ENCODE measurements around the gene PLCB3. TPM values are rescaled to one million over a fixed set of nuclear protein-coding genes. Genes with fewer than 3 reads are reported as not detected.
A peak's percentile ranks its signal among the peaks of the same experiment; 100 is the strongest.

PLCB3 gene
- total and polyA plus RNA-seq, 2 of the 13 experiments (the other 11 are each of a cell fraction or from before 2014, with no cell fraction given) = 7.5 to 13.8 TPM

GRCh38 chr11:64209563-64209843 is 41.8 kb upstream of the PLCB3 start:
- ChIA-PET POLR2A (interaction anchor here (1.2 kb wide), 1 partner anchor 32 kb away, joined by 3 read pairs; the partner anchor contains the start of gene FKBP2), CTCF (ENCODE audit: low intra/inter-chr PET ratio, low total read pairs) (no interaction called here)
- DNase-seq (ENCODE audit: low spot score) (no peak), ATAC-seq (peak; percentile 2; the same call in 1 of the 3 replicates), FAIRE-seq (no peak)
- H4K20me1 ChIP-seq (ENCODE audit: insufficient read depth, low read length) = 0 out of 2 replicates have a peak, but pooled peaks cover 2% of the 10 kb centered on the region
- H3K27ac ChIP-seq (ENCODE audit: extremely low read length, insufficient read depth, low read length) = no peak overlapping the region
- H3K4me2 ChIP-seq (ENCODE audit: low read depth, low read length) = no peak overlapping the region
- no TSS peak for BruUV-seq (replicated peaks)
- WGBS (ENCODE audit: low lambda C conversion rate) = 85% methylated on average over 7 of the region's 8 CpGs
- no peak overlapping the region for H3K4me3 ChIP-seq (replicated peaks in 1 of 3; ENCODE audit: insufficient read depth in 1 of 3, low read depth in 2 of 3, low read length in 3 of 3)
- peaks cover 17% of the 10 kb centered on the region for H3K4me1 ChIP-seq (ENCODE audit: insufficient read depth, low read length)
- TF ChIP-seq ZKSCAN1 (IDR thresholded peaks at IDR 0.05; ENCODE audit: low read length) (no peak), CEBPB (IDR thresholded peaks at IDR 0.05; ENCODE audit: borderline replicate concordance, low read depth, low read length) (no peak), HDAC6 (IDR thresholded peaks at IDR 0.05; ENCODE audit: low read depth, low read length) (no peak), SMAD3 (CRISPR knock-in tag; IDR thresholded peaks at IDR 0.05) (no peak)
- TF ChIP-seq, protein P1, sequence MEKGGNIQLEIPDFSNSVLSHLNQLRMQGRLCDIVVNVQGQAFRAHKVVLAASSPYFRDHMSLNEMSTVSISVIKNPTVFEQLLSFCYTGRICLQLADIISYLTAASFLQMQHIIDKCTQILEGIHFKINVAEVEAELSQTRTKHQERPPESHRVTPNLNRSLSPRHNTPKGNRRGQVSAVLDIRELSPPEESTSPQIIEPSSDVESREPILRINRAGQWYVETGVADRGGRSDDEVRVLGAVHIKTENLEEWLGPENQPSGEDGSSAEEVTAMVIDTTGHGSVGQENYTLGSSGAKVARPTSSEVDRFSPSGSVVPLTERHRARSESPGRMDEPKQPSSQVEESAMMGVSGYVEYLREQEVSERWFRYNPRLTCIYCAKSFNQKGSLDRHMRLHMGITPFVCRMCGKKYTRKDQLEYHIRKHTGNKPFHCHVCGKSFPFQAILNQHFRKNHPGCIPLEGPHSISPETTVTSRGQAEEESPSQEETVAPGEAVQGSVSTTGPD (CRISPR knock-in tag; IDR thresholded peaks at IDR 0.05) = no peak
- H3K27me3 ChIP-seq (ENCODE audit: control insufficient read depth in 1 of 2, insufficient read depth in 2 of 2, low read length in 2 of 2) = peaks cover 0 to 1% of the 10 kb centered on the region in 2 experiments; a peak in 1 of 5 replicates
- no peaks in the 10 kb centered on the region for H3K79me2 ChIP-seq (ENCODE audit: insufficient read depth, low read length)
- in situ Hi-C loops (cut with HindIII; ENCODE audit: extremely low pct_ligation_motif_present, low pct_unique_long_range_greater_than_20kb) (no loop called here), intact Hi-C loops (cut with micrococcal nuclease; ENCODE audit: unreplicated experiment) (no loop called here)
- no peak overlapping the region for H2AFZ ChIP-seq (ENCODE audit: low read length)
- H3K36me3 ChIP-seq (replicated peaks in 1 of 2; ENCODE audit: control insufficient read depth in 1 of 2, insufficient read depth in 2 of 2, low read length in 2 of 2) = peaks cover 0 to 4% of the 10 kb centered on the region in 2 experiments; a peak in 2 of 5 replicates
- H3K9me3 ChIP-seq (ENCODE audit: low read length) = no peaks in the 10 kb centered on the region
- no peak overlapping the region for H3K9ac ChIP-seq (ENCODE audit: insufficient read depth, low read depth, low read length)

DNA sequence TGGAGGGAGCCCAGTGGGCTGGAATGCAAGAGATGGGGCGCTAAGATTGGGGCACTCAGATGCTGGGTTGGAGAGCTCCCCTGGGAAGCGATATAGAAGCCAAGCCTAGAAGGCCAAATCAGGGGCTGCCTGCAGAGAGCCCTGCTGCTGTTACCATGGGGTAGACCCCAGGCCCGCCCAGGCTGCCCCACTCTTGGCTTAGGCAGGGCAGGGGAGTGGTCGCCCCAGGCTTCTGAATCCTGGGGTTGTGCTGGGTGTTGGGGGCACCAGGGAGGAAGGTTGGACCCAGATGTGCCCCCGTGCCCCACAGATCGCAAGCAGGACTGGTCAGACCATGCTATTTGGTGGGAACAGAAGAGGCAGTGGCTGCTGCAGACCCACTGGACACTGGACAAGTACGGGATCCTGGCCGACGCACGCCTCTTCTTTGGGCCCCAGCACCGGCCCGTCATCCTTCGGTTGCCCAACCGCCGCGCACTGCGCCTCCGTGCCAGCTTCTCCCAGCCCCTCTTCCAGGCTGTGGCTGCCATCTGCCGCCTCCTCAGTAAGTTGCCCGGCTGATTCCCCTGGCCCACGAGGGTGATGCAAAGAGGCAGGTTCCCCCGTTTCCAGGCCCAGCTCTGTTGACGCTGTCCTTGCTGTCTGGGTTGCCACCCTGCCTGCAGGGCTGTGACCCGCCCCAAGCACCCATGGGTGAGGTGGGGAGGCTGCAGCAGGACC is 40.9 kb upstream of the PLCB3 start:
- intact Hi-C loops (cut with micrococcal nuclease; ENCODE audit: unreplicated experiment) (no loop called here), in situ Hi-C loops (cut with HindIII; ENCODE audit: extremely low pct_ligation_motif_present, low pct_unique_long_range_greater_than_20kb) (no loop called here)
- no peak for DNase-seq (ENCODE audit: low spot score)
- no peak overlapping the region for H3K4me3 ChIP-seq (replicated peaks in 1 of 3; ENCODE audit: insufficient read depth in 1 of 3, low read depth in 2 of 3, low read length in 3 of 3)
- ChIA-PET CTCF (ENCODE audit: low intra/inter-chr PET ratio, low total read pairs) (no interaction called here), POLR2A (interaction anchor here (1.0 to 1.6 kb wide), 2 partner anchors 16 to 94 kb away, joined by 3 read pairs; partner anchors contain the start of genes NUDT22 and TRPT1)
- BruUV-seq (replicated peaks) = no TSS peak
- no peak overlapping the region for H3K27ac ChIP-seq (ENCODE audit: extremely low read length, insufficient read depth, low read length)
- peaks cover 0 to 1% of the 10 kb centered on the region in 2 experiments; a peak in 1 of 5 replicates for H3K27me3 ChIP-seq (ENCODE audit: control insufficient read depth in 1 of 2, insufficient read depth in 2 of 2, low read length in 2 of 2)
- TF ChIP-seq, protein P2, sequence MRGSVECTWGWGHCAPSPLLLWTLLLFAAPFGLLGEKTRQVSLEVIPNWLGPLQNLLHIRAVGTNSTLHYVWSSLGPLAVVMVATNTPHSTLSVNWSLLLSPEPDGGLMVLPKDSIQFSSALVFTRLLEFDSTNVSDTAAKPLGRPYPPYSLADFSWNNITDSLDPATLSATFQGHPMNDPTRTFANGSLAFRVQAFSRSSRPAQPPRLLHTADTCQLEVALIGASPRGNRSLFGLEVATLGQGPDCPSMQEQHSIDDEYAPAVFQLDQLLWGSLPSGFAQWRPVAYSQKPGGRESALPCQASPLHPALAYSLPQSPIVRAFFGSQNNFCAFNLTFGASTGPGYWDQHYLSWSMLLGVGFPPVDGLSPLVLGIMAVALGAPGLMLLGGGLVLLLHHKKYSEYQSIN (CRISPR knock-in tag; IDR thresholded peaks at IDR 0.05; ENCODE audit: borderline replicate concordance) = no peak
- TF ChIP-seq ZSCAN20 (CRISPR knock-in tag; IDR thresholded peaks at IDR 0.05; ENCODE audit: borderline replicate concordance) = no peak
- no peak for TF ChIP-seq ZNF768 (CRISPR knock-in tag; IDR thresholded peaks at IDR 0.05)
- no peak for TF ChIP-seq ZSCAN9 (CRISPR knock-in tag; IDR thresholded peaks at IDR 0.05; ENCODE audit: borderline replicate concordance)
- no peak for TF ChIP-seq MAZ (IDR thresholded peaks at IDR 0.05; ENCODE audit: borderline replicate concordance, low read depth, low read length)
- no peak for TF ChIP-seq MAZ (CRISPR knock-in tag; IDR thresholded peaks at IDR 0.05; ENCODE audit: low read depth)
- H3K9ac ChIP-seq (ENCODE audit: insufficient read depth, low read depth, low read length) = no peak overlapping the region
- H3K4me1 ChIP-seq (ENCODE audit: insufficient read depth, low read length) = peaks cover 22% of the 10 kb centered on the region
- H3K4me2 ChIP-seq (ENCODE audit: low read depth, low read length) = no peak overlapping the region
- H3K9me3 ChIP-seq (ENCODE audit: low read length) = no peaks in the 10 kb centered on the region
- H3K79me2 ChIP-seq (ENCODE audit: insufficient read depth, low read length) = no peaks in the 10 kb centered on the region
- FAIRE-seq = no peak
- WGBS (ENCODE audit: low lambda C conversion rate) = 84% methylated on average over 19 of the region's 24 CpGs
- ATAC-seq = no peak; the same call in 2 of the 3 replicates
- no peak overlapping the region for H2AFZ ChIP-seq (ENCODE audit: low read length)
- no peaks in the 10 kb centered on the region for H4K20me1 ChIP-seq (ENCODE audit: insufficient read depth, low read length)
- H3K36me3 ChIP-seq (replicated peaks in 1 of 2; ENCODE audit: control insufficient read depth in 1 of 2, insufficient read depth in 2 of 2, low read length in 2 of 2) = peaks cover 0 to 3% of the 10 kb centered on the region in 2 experiments; a peak in 2 of 5 replicates
